IMR-90 (cell line): ENCODE results near the gene FOXN3. TPM values are rescaled to one million over a fixed set of nuclear protein-coding genes. Genes with fewer than 3 reads are reported as not detected.

Experiments used
- ATAC-seq: fragments of 200-7000 bp; cut with Tn5 transposase; 2 replicates; pipeline ENCODE4 v1.9.1; 2020; ENCODE audit warnings: low read depth, mild to moderate bottlenecking, moderate library complexity
- BruUV-seq: library from RNA; stranded (reverse); fragments of 400-500 nt; replicated peaks from 2 replicates; lab custom pipeline; 2021; lab: Mats Ljungman, UMichigan
- CTCF ChIA-PET: fragments of 300-600 bp; formaldehyde crosslinking; extraction: SDS; loops from one replicate; lab custom pipeline; 2021; ENCODE audit warnings: antibody characterized with exemption; lab: Yijun Ruan, JAX
- POLR2A ChIA-PET: fragments of 300-600 bp; sonication (Branson Sonifier 250); formaldehyde crosslinking; loops from one replicate; lab custom pipeline; 2022; ENCODE audit warnings: antibody characterized with exemption; ENCODE audit not compliant: unreplicated experiment; lab: Charles Lee
- DNase-seq: peaks from one replicate; pipeline ENCODE4 v3.0.0; 2013
- H2AFZ ChIP-seq: replicated peaks from 2 replicates; pipeline ENCODE3; 2013; ENCODE audit warnings: low read length, mild to moderate bottlenecking; ENCODE audit not compliant: poor library complexity
- H2AK5ac ChIP-seq: 2 replicates; pipeline ENCODE4 v1.6.1; 2013; ENCODE audit warnings: low read depth, low read length, inconsistent platforms
- H2AK9ac ChIP-seq: replicated peaks from 2 replicates; pipeline ENCODE3; 2013; ENCODE audit warnings: mild to moderate bottlenecking, low read depth, low read length, moderate library complexity; ENCODE audit not compliant: poor library complexity
- H2BK120ac ChIP-seq: 2 replicates; pipeline ENCODE4 v1.6.1; 2013; ENCODE audit warnings: low read depth, low read length, inconsistent platforms
- H2BK15ac ChIP-seq: 3 replicates; pipeline ENCODE4 v1.6.1; 2013; ENCODE audit warnings: low read depth, low read length, inconsistent platforms
- H2BK20ac ChIP-seq: 2 replicates; pipeline ENCODE4 v1.6.1; 2013; ENCODE audit warnings: low read depth, mild to moderate bottlenecking, inconsistent platforms, low read length, moderate library complexity
- H2BK5ac ChIP-seq: 2 replicates; pipeline ENCODE4 v1.6.1; 2013; ENCODE audit warnings: mild to moderate bottlenecking, low read depth, low read length, inconsistent platforms; ENCODE audit not compliant: poor library complexity, severe bottlenecking
- H3K14ac ChIP-seq: replicated peaks from 2 replicates; pipeline ENCODE4 v1.6.1; 2013; ENCODE audit warnings: low read depth, low read length, inconsistent platforms
- H3K18ac ChIP-seq: 2 replicates; pipeline ENCODE4 v1.6.1; 2013; ENCODE audit warnings: low read depth, low read length, control low read depth
- H3K23ac ChIP-seq: 2 replicates; pipeline ENCODE4 v1.6.1; 2013; ENCODE audit warnings: low read depth, low read length, inconsistent platforms
- H3K27ac ChIP-seq: 2 replicates; pipeline ENCODE4 v1.5.1; 2013; ENCODE audit warnings: mild to moderate bottlenecking, control low read depth, low read length; ENCODE audit not compliant: insufficient read depth
- H3K27me3 ChIP-seq: 2 replicates; pipeline ENCODE4 v1.6.1; 2013; ENCODE audit warnings: low read length; ENCODE audit not compliant: control insufficient read depth, insufficient read depth
- H3K36me3 ChIP-seq: 2 replicates; pipeline ENCODE4 v1.6.1; 2013; ENCODE audit warnings: low read length, mixed read lengths; ENCODE audit not compliant: control insufficient read depth, insufficient read depth
- H3K4ac ChIP-seq: 2 replicates; pipeline ENCODE4 v1.6.1; 2013; ENCODE audit warnings: low read depth, low read length, inconsistent platforms
- H3K4me1 ChIP-seq: 2 replicates; pipeline ENCODE4 v1.6.1; 2013; ENCODE audit warnings: low read length, mixed read lengths; ENCODE audit not compliant: control insufficient read depth, insufficient read depth
- H3K4me2 ChIP-seq: 2 replicates; pipeline ENCODE4 v1.6.1; 2013; ENCODE audit warnings: low read depth, mild to moderate bottlenecking, control low read depth, low read length, moderate library complexity
- H3K4me3 ChIP-seq: 2 replicates; pipeline ENCODE4 v1.5.1; 2013; ENCODE audit warnings: low read depth, mild to moderate bottlenecking, control low read depth, low read length, moderate library complexity; ENCODE audit not compliant: insufficient read depth
- H3K56ac ChIP-seq: 2 replicates; pipeline ENCODE4 v1.6.1; 2013; ENCODE audit warnings: low read length, inconsistent platforms; ENCODE audit not compliant: insufficient read depth; ENCODE audit errors: extremely low read depth
- H3K79me1 ChIP-seq, 2 experiments: 2 replicates each; pipeline ENCODE4 v1.6.1; 2013; ENCODE audit warnings: low read length in 2 of 2, inconsistent platforms in 1 of 2, low read depth in 1 of 2
- H3K9ac ChIP-seq: 2 replicates; pipeline ENCODE4 v1.6.1; 2013; ENCODE audit warnings: low read depth, low read length, control low read depth
- H3K9me1 ChIP-seq: 2 replicates; pipeline ENCODE4 v1.6.1; 2013; ENCODE audit warnings: low read length, inconsistent platforms; ENCODE audit not compliant: insufficient read depth
- H3K9me3 ChIP-seq: 2 replicates; pipeline ENCODE4 v1.6.1; 2013; ENCODE audit warnings: low read length; ENCODE audit not compliant: control insufficient read depth, insufficient read depth
- H4K20me1 ChIP-seq: 2 replicates; pipeline ENCODE4 v1.6.1; 2013; ENCODE audit warnings: low read length, inconsistent platforms; ENCODE audit not compliant: insufficient read depth
- H4K5ac ChIP-seq: 2 replicates; pipeline ENCODE4 v1.6.1; 2013; ENCODE audit warnings: mild to moderate bottlenecking, low read depth, low read length, control low read depth
- H4K8ac ChIP-seq, 2 experiments: 2 replicates each; pipeline ENCODE4 v1.6.1; 2013; ENCODE audit warnings: low read depth in 2 of 2, low read length in 2 of 2, control low read depth in 1 of 2, inconsistent platforms in 1 of 2
- H4K91ac ChIP-seq: 2 replicates; pipeline ENCODE4 v1.6.1; 2013; ENCODE audit warnings: low read depth, low read length, inconsistent platforms; ENCODE audit not compliant: insufficient read depth
- CEBPB ChIP-seq: IDR thresholded peaks from 2 replicates; pipeline ENCODE4 v1.6.1; 2012; ENCODE audit warnings: low read depth, low read length, improper control_type of control experiment
- CHD1 ChIP-seq: IDR thresholded peaks from 2 replicates; pipeline ENCODE4 v1.6.1; 2012; ENCODE audit warnings: low read depth, low read length, improper control_type of control experiment
- ELK1 ChIP-seq: fragments of 150-350 bp; IDR thresholded peaks from 2 replicates; pipeline ENCODE4 v1.6.1; 2016; ENCODE audit warnings: low read depth, mild to moderate bottlenecking, low read length, moderate library complexity, borderline replicate concordance
- FOS ChIP-seq: fragments of 150-350 bp; IDR thresholded peaks from 2 replicates; pipeline ENCODE4 v1.6.1; 2016; ENCODE audit warnings: low read depth, low read length
- MXI1 ChIP-seq: IDR thresholded peaks from 2 replicates; pipeline ENCODE4 v1.6.1; 2012; ENCODE audit warnings: low read depth, mild to moderate bottlenecking, low read length, moderate library complexity, borderline replicate concordance
- NFE2L2 ChIP-seq: fragments of 150-350 bp; IDR thresholded peaks from 2 replicates; pipeline ENCODE4 v1.6.1; 2016; ENCODE audit warnings: low read depth, mild to moderate bottlenecking, low read length
- POLR2A ChIP-seq: IDR thresholded peaks from 2 replicates; pipeline ENCODE4 v1.6.1; 2012; ENCODE audit warnings: mild to moderate bottlenecking, low read depth, low read length
- RAD21 ChIP-seq: IDR thresholded peaks from 2 replicates; pipeline ENCODE4 v1.6.1; 2012; ENCODE audit warnings: low read length, improper control_type of control experiment
- RCOR1 ChIP-seq: IDR thresholded peaks from 2 replicates; pipeline ENCODE4 v1.6.1; 2012; ENCODE audit warnings: mild to moderate bottlenecking, low read length, improper control_type of control experiment; ENCODE audit not compliant: insufficient replicate concordance
- RFX5 ChIP-seq: IDR thresholded peaks from 2 replicates; pipeline ENCODE4 v1.8.0; 2012; ENCODE audit warnings: low read depth, mild to moderate bottlenecking, low read length, moderate library complexity
- SMC3 ChIP-seq: fragments of 150-350 bp; IDR thresholded peaks from 2 replicates; pipeline ENCODE4 v1.6.1; 2016; ENCODE audit warnings: low read depth, mild to moderate bottlenecking, antibody characterized with exemption, low read length, moderate library complexity
- WGBS, 2 experiments: methylation state at CpG; one replicate each; pipeline versions ENCODE4 v1.1.5 to v1.1.7; 2013; ENCODE audit warnings: missing lambda C conversion rate in 2 of 2; ENCODE audit not compliant: insufficient read length in 1 of 2; ENCODE audit errors: extremely low coverage in 2 of 2; 5-methylcytosine and 5-hydroxymethylcytosine counted together
- dilution Hi-C: fragments of 300-500 bp; cut with HindIII; formaldehyde crosslinking; loops from one replicate; pipeline ENCODE4 v1.14.3; 2018; ENCODE audit warnings: low sequenced_read_pairs; ENCODE audit not compliant: unreplicated experiment
- in situ Hi-C: fragments of 300-500 bp; cut with MboI; formaldehyde crosslinking; loops from 3 replicates; pipeline ENCODE4 v1.14.3; 2019; ENCODE audit warnings: low sequenced_read_pairs, inconsistent platforms, mixed read lengths
- intact Hi-C: fragments of 100-400 bp; cut with micrococcal nuclease; formaldehyde crosslinking; loops from 2 replicates; pipeline ENCODE4 v1.10.0; 2022
- polyA plus RNA-seq, 3 experiments: library from polyadenylated mRNA; depleted of rRNA; stranded (reverse); fragments of >200 nt; gene quantifications; 2 replicates each; pipeline ENCODE4 v1.2.3, GENCODE V29; 2012; ENCODE audit warnings: low replicate concordance in 1 of 3
- total RNA-seq: library from RNA; depleted of rRNA; stranded (reverse); fragments of >200 nt; gene quantifications from 2 replicates; pipeline ENCODE4 v1.2.3, GENCODE V29; 2012
- TF ChIP-seq, protein P1 (sequence below): fragments of 150-350 bp; IDR thresholded peaks from 2 replicates; pipeline ENCODE4 v1.6.1; 2017; ENCODE audit warnings: mild to moderate bottlenecking, antibody characterized with exemption, low read length, low read depth
- TF ChIP-seq, protein P2 (sequence below): conservative IDR thresholded peaks from 2 replicates; pipeline ENCODE4 v1.5.1; 2012; ENCODE audit warnings: mild to moderate bottlenecking, low read depth, low read length, improper control_type of control experiment

FOXN3 gene
- total and polyA plus RNA-seq, 2 of the 4 experiments (the other 2 are of a cell fraction): 22.6 to 33.7 TPM

- 100% methylated on average over 2 of the region's 11 CpGs; no CpG with 5 or more reads in 1 of the 2 experiments for WGBS, 2 experiments
- no peak overlapping the region for H3K23ac ChIP-seq
- H2BK15ac ChIP-seq: no peak overlapping the region
- ATAC-seq: no peak
- no peak overlapping the region for H3K4me3 ChIP-seq
- peaks cover 12% of the 10 kb centered on the region for H3K4me1 ChIP-seq
- DNase-seq: no peak
- H3K14ac ChIP-seq: no peak overlapping the region
- H3K36me3 ChIP-seq: peaks cover 2% of the 10 kb centered on the region; the same call in 1 of the 2 replicates
- H3K79me1 ChIP-seq: peaks cover 36 to 72% of the 10 kb centered on the region in 2 experiments
- H3K27me3 ChIP-seq: no peaks in the 10 kb centered on the region
- H3K4ac ChIP-seq: no peak overlapping the region
- H3K56ac ChIP-seq: no peak overlapping the region
- no peak for TF ChIP-seq RFX5
- TF ChIP-seq RCOR1: no peak
- TF ChIP-seq, protein P1, sequence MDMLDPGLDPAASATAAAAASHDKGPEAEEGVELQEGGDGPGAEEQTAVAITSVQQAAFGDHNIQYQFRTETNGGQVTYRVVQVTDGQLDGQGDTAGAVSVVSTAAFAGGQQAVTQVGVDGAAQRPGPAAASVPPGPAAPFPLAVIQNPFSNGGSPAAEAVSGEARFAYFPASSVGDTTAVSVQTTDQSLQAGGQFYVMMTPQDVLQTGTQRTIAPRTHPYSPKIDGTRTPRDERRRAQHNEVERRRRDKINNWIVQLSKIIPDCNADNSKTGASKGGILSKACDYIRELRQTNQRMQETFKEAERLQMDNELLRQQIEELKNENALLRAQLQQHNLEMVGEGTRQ: no peak
- TF ChIP-seq SMC3: no peak
- TF ChIP-seq, protein P2, sequence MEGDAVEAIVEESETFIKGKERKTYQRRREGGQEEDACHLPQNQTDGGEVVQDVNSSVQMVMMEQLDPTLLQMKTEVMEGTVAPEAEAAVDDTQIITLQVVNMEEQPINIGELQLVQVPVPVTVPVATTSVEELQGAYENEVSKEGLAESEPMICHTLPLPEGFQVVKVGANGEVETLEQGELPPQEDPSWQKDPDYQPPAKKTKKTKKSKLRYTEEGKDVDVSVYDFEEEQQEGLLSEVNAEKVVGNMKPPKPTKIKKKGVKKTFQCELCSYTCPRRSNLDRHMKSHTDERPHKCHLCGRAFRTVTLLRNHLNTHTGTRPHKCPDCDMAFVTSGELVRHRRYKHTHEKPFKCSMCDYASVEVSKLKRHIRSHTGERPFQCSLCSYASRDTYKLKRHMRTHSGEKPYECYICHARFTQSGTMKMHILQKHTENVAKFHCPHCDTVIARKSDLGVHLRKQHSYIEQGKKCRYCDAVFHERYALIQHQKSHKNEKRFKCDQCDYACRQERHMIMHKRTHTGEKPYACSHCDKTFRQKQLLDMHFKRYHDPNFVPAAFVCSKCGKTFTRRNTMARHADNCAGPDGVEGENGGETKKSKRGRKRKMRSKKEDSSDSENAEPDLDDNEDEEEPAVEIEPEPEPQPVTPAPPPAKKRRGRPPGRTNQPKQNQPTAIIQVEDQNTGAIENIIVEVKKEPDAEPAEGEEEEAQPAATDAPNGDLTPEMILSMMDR: no peak
- no peak for TF ChIP-seq POLR2A
- TF ChIP-seq ELK1: no peak
- no peak for TF ChIP-seq CHD1
- TF ChIP-seq CEBPB: no peak
- TF ChIP-seq RAD21: no peak
- TF ChIP-seq MXI1: no peak
- TF ChIP-seq NFE2L2: no peak
- TF ChIP-seq FOS: no peak
- H2AFZ ChIP-seq: no peak overlapping the region
- H4K91ac ChIP-seq: no peak overlapping the region
- no peak overlapping the region for H2BK5ac ChIP-seq
- no peak overlapping the region for H3K27ac ChIP-seq
- H3K9ac ChIP-seq: no peak overlapping the region
- intact Hi-C loops (loop anchor here (10.0 kb wide), 2 partner anchors 105 to 265 kb away; partner anchors contain the start of gene FOXN3), in situ Hi-C loops (no loop called here), dilution Hi-C loops (no loop called here)
- H3K4me2 ChIP-seq: no peak overlapping the region
- no TSS peak for BruUV-seq
- H2BK20ac ChIP-seq: no peak overlapping the region
- no peak overlapping the region for H2BK120ac ChIP-seq
- H4K5ac ChIP-seq: no peak overlapping the region
- H2AK5ac ChIP-seq: no peak overlapping the region
- no peaks in the 10 kb centered on the region for H3K9me3 ChIP-seq
- H3K18ac ChIP-seq: no peak overlapping the region
- H4K8ac ChIP-seq: no peak overlapping the region
- H4K20me1 ChIP-seq: peaks cover 10% of the 10 kb centered on the region; the same call in 1 of the 2 replicates
- ChIA-PET POLR2A (interaction anchor here (0.6 kb wide), 1 partner anchor 106 kb away, joined by 6 read pairs; no protein-coding TSS in a partner anchor), CTCF (no interaction called here)
- peaks cover 16% of the 10 kb centered on the region for H3K9me1 ChIP-seq
- no peak overlapping the region for H2AK9ac ChIP-seq
Measured at GRCh38 chr14:89309670-89310177, 107.3 kb downstream of the FOXN3 start.
